Measurements from ENCODE around the gene STUB1.

STUB1 gene

GRCh38 chr16:675884-676564 lies 4.2 kb upstream of the STUB1 start:
- no peak overlapping the region for H3K4me3 ChIP-seq (ENCODE audit: low read depth, low read length)
- TF ChIP-seq CTCF (IDR thresholded peaks at IDR 0.05; ENCODE audit: low read depth, low read length) (no peak), MYC (IDR thresholded peaks at IDR 0.05; ENCODE audit: low read depth, low read length) (no peak), POLR2A (IDR thresholded peaks at IDR 0.05; ENCODE audit: extremely low read depth, insufficient read length) (no peak), MAX (IDR thresholded peaks at IDR 0.05; ENCODE audit: low read depth, low read length) (no peak)
- no peak for DNase-seq (ENCODE audit: low read depth)

GRCh38 chr16:676565-676902 lies 3.7 kb upstream of the STUB1 start:
- TF ChIP-seq MAX (IDR thresholded peaks at IDR 0.05; ENCODE audit: low read depth, low read length) (no peak), CTCF (IDR thresholded peaks at IDR 0.05; ENCODE audit: low read depth, low read length) (no peak), POLR2A (IDR thresholded peaks at IDR 0.05; ENCODE audit: extremely low read depth, insufficient read length) (no peak), MYC (IDR thresholded peaks at IDR 0.05; ENCODE audit: low read depth, low read length) (no peak)

GRCh38 chr16:676913-677312 lies 3.3 kb upstream of the STUB1 start:
- H3K4me3 ChIP-seq (ENCODE audit: low read depth, low read length) = no peak overlapping the region
- no peak for DNase-seq (ENCODE audit: low read depth)
- no peak for TF ChIP-seq CTCF (IDR thresholded peaks at IDR 0.05; ENCODE audit: low read depth, low read length)
- TF ChIP-seq MAX (IDR thresholded peaks at IDR 0.05; ENCODE audit: low read depth, low read length) = no peak
- no peak for TF ChIP-seq MYC (IDR thresholded peaks at IDR 0.05; ENCODE audit: low read depth, low read length)
- TF ChIP-seq POLR2A (IDR thresholded peaks at IDR 0.05; ENCODE audit: extremely low read depth, insufficient read length) = no peak

More at GRCh38 chr16:676565-676902, 3.7 kb upstream of the STUB1 start:
- DNase-seq (ENCODE audit: low read depth) = no peak
- H3K4me3 ChIP-seq (ENCODE audit: low read depth, low read length) = no peak overlapping the region

GRCh38 chr16:677316-678190 lies 2.7 kb upstream of the STUB1 start:
- no peak overlapping the region for H3K4me3 ChIP-seq (ENCODE audit: low read depth, low read length)
- TF ChIP-seq CTCF (IDR thresholded peaks at IDR 0.05; ENCODE audit: low read depth, low read length) (no peak), MYC (IDR thresholded peaks at IDR 0.05; ENCODE audit: low read depth, low read length) (no peak), MAX (IDR thresholded peaks at IDR 0.05; ENCODE audit: low read depth, low read length) (no peak), POLR2A (IDR thresholded peaks at IDR 0.05; ENCODE audit: extremely low read depth, insufficient read length) (no peak)
- no peak for DNase-seq (ENCODE audit: low read depth)

- H3K4me3 ChIP-seq (ENCODE audit: low read depth, low read length) = no peak overlapping the region
- TF ChIP-seq CTCF (IDR thresholded peaks at IDR 0.05; ENCODE audit: low read depth, low read length) = no peak
- TF ChIP-seq MYC (IDR thresholded peaks at IDR 0.05; ENCODE audit: low read depth, low read length) = no peak
- no peak for TF ChIP-seq MAX (IDR thresholded peaks at IDR 0.05; ENCODE audit: low read depth, low read length)
- TF ChIP-seq POLR2A (IDR thresholded peaks at IDR 0.05; ENCODE audit: extremely low read depth, insufficient read length) = no peak
- DNase-seq (ENCODE audit: low read depth) = no peak
These were observed 1.9 kb upstream of the STUB1 start for GRCh38 chr16:678209-678857.

Data from NB4 (cell line).